Endothelial cell of umbilical vein (primary cell): ENCODE results near the gene VPS37C. TPM values are rescaled to one million over a fixed set of nuclear protein-coding genes. Genes with fewer than 3 reads are reported as not detected.

Experiments used
- BruUV-seq: library from RNA; stranded (reverse); fragments of 400-500 nt; replicated peaks from 2 replicates; lab custom pipeline; 2021; lab: Mats Ljungman, UMichigan
- CTCF ChIA-PET: fragments of 300-600, 350-600 bp; sonication (Branson Sonifier 250); formaldehyde crosslinking; loops from one replicate; lab custom pipeline; 2021; ENCODE audit warnings: antibody characterized with exemption, inconsistent platforms; lab: Charles Lee
- POLR2A ChIA-PET: fragments of 300-600, 350-600 bp; sonication (Branson Sonifier 250); formaldehyde crosslinking; loops from one replicate; lab custom pipeline; 2021; ENCODE audit warnings: antibody characterized with exemption, inconsistent platforms; lab: Charles Lee
- DNase-seq: peaks from one replicate; pipeline ENCODE4 v3.0.0-alpha.2; 2011; ENCODE audit warnings: low read depth, low spot score
- FAIRE-seq: peaks from 2 replicates; lab custom pipeline; 2011; peaks lifted over from hg19 to GRCh38; lab: Jason Lieb, UNC
- H2AFZ ChIP-seq: 2 replicates; pipeline ENCODE4 v1.6.0; 2012; ENCODE audit warnings: low read depth, low read length, control low read depth, inconsistent platforms
- H3K27ac ChIP-seq: 2 replicates; pipeline ENCODE4 v1.5.1; 2011; ENCODE audit warnings: low read depth, mild to moderate bottlenecking, control low read depth, low read length, moderate library complexity; ENCODE audit not compliant: insufficient read depth
- H3K27me3 ChIP-seq, 2 experiments: 2 replicates each; pipeline versions ENCODE4 v1.6.0 to v1.6.1; 2011; ENCODE audit warnings: low read length in 2 of 2, mixed read lengths in 1 of 2; ENCODE audit not compliant: control insufficient read depth in 2 of 2, insufficient read depth in 2 of 2
- H3K36me3 ChIP-seq, 2 experiments: 2 replicates in 1 of 2; 3 replicates in 1 of 2; pipeline ENCODE4 v1.5.1; 2011; ENCODE audit warnings: low read length in 2 of 2, mild to moderate bottlenecking in 1 of 2, moderate library complexity in 1 of 2; ENCODE audit not compliant: control insufficient read depth in 2 of 2, insufficient read depth in 2 of 2; ENCODE audit errors: extremely low read depth in 1 of 2
- H3K4me1 ChIP-seq: 3 replicates; pipeline ENCODE4 v1.5.1; 2011; ENCODE audit warnings: mild to moderate bottlenecking, low read length; ENCODE audit not compliant: control insufficient read depth, insufficient read depth; ENCODE audit errors: extremely low read depth
- H3K4me2 ChIP-seq: 2 replicates; pipeline ENCODE4 v1.6.1; 2011; ENCODE audit warnings: low read length, control low read depth, mixed read lengths; ENCODE audit not compliant: insufficient read depth
- H3K4me3 ChIP-seq, 3 experiments: fragments of 200-600 bp in 1 of 3; sonication (generic), shearing (Covaris generic) in 1 of 3; replicated peaks in 1 of 3; 2 replicates each; pipeline ENCODE4 v1.5.1; 2011 to 2016; ENCODE audit warnings: control low read depth in 3 of 3, low read length in 3 of 3, mild to moderate bottlenecking in 2 of 3, inconsistent platforms in 1 of 3, low read depth in 1 of 3, moderate library complexity in 1 of 3; ENCODE audit not compliant: insufficient read depth in 1 of 3
- H3K79me2 ChIP-seq: 2 replicates; pipeline ENCODE4 v1.6.0; 2012; ENCODE audit warnings: low read length, inconsistent platforms; ENCODE audit not compliant: control insufficient read depth, insufficient read depth
- H3K9ac ChIP-seq: replicated peaks from 2 replicates; pipeline ENCODE3; 2011; ENCODE audit warnings: low read length, control low read depth; ENCODE audit not compliant: insufficient read depth; ENCODE audit errors: extremely low read depth
- H3K9me1 ChIP-seq: replicated peaks from 3 replicates; pipeline ENCODE4 v1.6.0; 2011; ENCODE audit warnings: mild to moderate bottlenecking, low read length; ENCODE audit not compliant: control insufficient read depth, insufficient read depth; ENCODE audit errors: extremely low read depth
- H3K9me3 ChIP-seq: replicated peaks from 2 replicates; pipeline ENCODE4 v1.5.1; 2012; ENCODE audit warnings: low read length, inconsistent platforms; ENCODE audit not compliant: control insufficient read depth, insufficient read depth
- H4K20me1 ChIP-seq: replicated peaks from 2 replicates; pipeline ENCODE3; 2011; ENCODE audit warnings: mild to moderate bottlenecking, low read length; ENCODE audit not compliant: control insufficient read depth, insufficient read depth; ENCODE audit errors: extremely low read depth
- CTCF ChIP-seq, 2 donors: IDR thresholded peaks; 1 replicate in 1 of 2; 2 replicates in 1 of 2; pipeline ENCODE4 v1.5.1; 2011; ENCODE audit warnings: low read length in 2 of 2, mild to moderate bottlenecking in 2 of 2, moderate library complexity in 2 of 2, control low read depth in 1 of 2, inconsistent platforms in 1 of 2, low read depth in 1 of 2; ENCODE audit not compliant: insufficient read depth in 1 of 2; ENCODE audit errors: extremely low read depth in 1 of 2
- EZH2 ChIP-seq: IDR thresholded peaks from 2 replicates; pipeline ENCODE4 v1.6.1; 2012; ENCODE audit warnings: borderline replicate concordance, low read depth, mild to moderate bottlenecking, moderate library complexity, low read length, inconsistent platforms; ENCODE audit not compliant: severe bottlenecking
- FOS ChIP-seq: IDR thresholded peaks from 2 replicates; pipeline ENCODE4 v1.6.1; 2011; ENCODE audit warnings: mild to moderate bottlenecking, low read length, moderate library complexity, borderline replicate concordance; ENCODE audit not compliant: insufficient read depth
- GATA2 ChIP-seq: IDR thresholded peaks from 2 replicates; pipeline ENCODE4 v1.7.0; 2011; ENCODE audit warnings: low read depth, mild to moderate bottlenecking, moderate library complexity, mixed read lengths, low read length; ENCODE audit not compliant: insufficient read length, insufficient read depth
- JUN ChIP-seq: IDR thresholded peaks from 2 replicates; pipeline ENCODE4 v1.6.1; 2011; ENCODE audit warnings: borderline replicate concordance, low read depth; ENCODE audit not compliant: insufficient read length, insufficient read depth
- MYC ChIP-seq: IDR thresholded peaks from one replicate; pipeline ENCODE4 v1.6.1; 2011; ENCODE audit warnings: mild to moderate bottlenecking, low read depth, low read length
- POLR2A ChIP-seq: IDR thresholded peaks from 2 replicates; pipeline ENCODE4 v1.6.1; 2012; ENCODE audit warnings: low read depth, mild to moderate bottlenecking, control low read depth, low read length
- POLR2AphosphoS5 ChIP-seq: IDR thresholded peaks from 2 replicates; pipeline ENCODE4 v1.6.1; 2012; ENCODE audit warnings: low read depth, mild to moderate bottlenecking, control low read depth, low read length, moderate library complexity; ENCODE audit not compliant: insufficient read depth
- dilution Hi-C: fragments of 300-500 bp; cut with MboI; formaldehyde crosslinking; loops from one replicate; pipeline ENCODE4 v1.15.0; 2019; ENCODE audit warnings: low sequenced_read_pairs; ENCODE audit not compliant: extremely low pct_ligation_motif_present
- intact Hi-C: fragments of 100-400 bp; cut with micrococcal nuclease; formaldehyde crosslinking; loops from one replicate; pipeline ENCODE4 v1.10.0; 2022
- polyA plus RNA-seq, 4 experiments: library from polyadenylated mRNA; depleted of rRNA in 3 of 4; stranded (reverse) in 3 of 4; unstranded in 1 of 4; fragments of >200 nt; gene quantifications; 2 replicates each; pipeline versions ENCODE4 v1.2.1 to v1.2.3, GENCODE V29; 2011 to 2012; ENCODE audit warnings: missing spikeins in 1 of 4
- total RNA-seq: library from RNA; stranded (reverse); gene quantifications from 2 replicates; pipeline ENCODE4 v1.2.3, GENCODE V29; 2021
- TF ChIP-seq, protein P1 (sequence below): IDR thresholded peaks from 2 replicates; pipeline ENCODE4 v1.6.1; 2011; ENCODE audit not compliant: insufficient read depth, insufficient read length

Gene VPS37C
- total and polyA plus RNA-seq, 2 donors (not counting 3 experiments of a cell fraction or from before 2014, with no cell fraction given): 17.7 to 23.4 TPM

DNA sequence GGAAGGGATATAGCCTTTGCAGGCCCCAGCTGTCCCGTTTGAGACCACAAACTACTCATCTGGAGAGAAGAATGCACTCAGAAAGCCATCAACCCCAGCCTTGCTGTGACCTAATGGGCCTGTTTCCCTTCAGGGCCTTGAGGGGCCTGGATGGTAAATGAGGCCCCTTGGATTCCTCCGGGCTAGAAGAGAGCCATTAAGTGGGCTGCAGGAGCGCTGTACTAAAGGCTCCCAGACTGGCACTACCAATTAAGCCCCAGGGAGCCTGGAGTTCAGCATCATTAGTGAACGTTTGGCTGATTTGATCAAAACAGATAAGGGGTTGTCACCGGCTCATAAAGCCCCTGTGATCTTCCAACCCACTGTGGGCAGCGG lies 35.9 kb downstream of the VPS37C start:
- CTCF ChIA-PET: interaction anchor here (2.1 kb wide), 1 partner anchor 62 kb away, joined by 4 read pairs; no protein-coding TSS in a partner anchor
- no peak for TF ChIP-seq POLR2A
- TF ChIP-seq POLR2AphosphoS5: no peak
- TF ChIP-seq MYC: no peak
- no peak for TF ChIP-seq JUN
- no peak for TF ChIP-seq EZH2
- TF ChIP-seq, protein P1, sequence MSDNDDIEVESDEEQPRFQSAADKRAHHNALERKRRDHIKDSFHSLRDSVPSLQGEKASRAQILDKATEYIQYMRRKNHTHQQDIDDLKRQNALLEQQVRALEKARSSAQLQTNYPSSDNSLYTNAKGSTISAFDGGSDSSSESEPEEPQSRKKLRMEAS: no peak
- TF ChIP-seq GATA2: no peak
- TF ChIP-seq CTCF (IDR thresholded peaks at IDR 0.05; ENCODE audit: extremely low read depth in 1 of 2, insufficient read depth in 1 of 2, low read depth in 1 of 2, low read length in 2 of 2): no peak
- TF ChIP-seq FOS: no peak

More for the DNA sequence above, 35.9 kb downstream of the VPS37C start:
- H3K36me3 ChIP-seq: no peaks in the 10 kb centered on the region
- no peaks in the 10 kb centered on the region for H3K9me1 ChIP-seq
- intact Hi-C loops: no loop called here
- FAIRE-seq (no peak), DNase-seq (no peak)
- H3K9ac ChIP-seq: no peak overlapping the region
- peaks cover 3% of the 10 kb centered on the region for H3K4me1 ChIP-seq
- H3K9me3 ChIP-seq: no peaks in the 10 kb centered on the region
- dilution Hi-C loops: no loop called here
- no TSS peak for BruUV-seq
- POLR2A ChIA-PET: no interaction called here
- H3K4me3 ChIP-seq: no peak overlapping the region
- no peaks in the 10 kb centered on the region for H4K20me1 ChIP-seq
- H3K27me3 ChIP-seq: peaks cover 10 to 11% of the 10 kb centered on the region in 2 experiments
- no peak overlapping the region for H3K4me2 ChIP-seq
- no peak overlapping the region for H2AFZ ChIP-seq
- no peak overlapping the region for H3K27ac ChIP-seq
- H3K79me2 ChIP-seq: no peaks in the 10 kb centered on the region
